ENCODE results near the gene REXO2. TPM values are rescaled to one million over a fixed set of nuclear protein-coding genes. Genes with fewer than 3 reads are reported as not detected.

REXO2 gene
- total and polyA plus RNA-seq, 2 donors (not counting 1 experiment from before 2014, with no cell fraction given): 27.7 to 37.2 TPM

GRCh38 chr11:114499756-114500155 lies 60.5 kb downstream of the REXO2 start:
- no peak overlapping the region for H3K9ac ChIP-seq (ENCODE audit: low read length)
- H3K4me2 ChIP-seq (replicated peaks; ENCODE audit: low read depth, low read length, poor library complexity, severe bottlenecking): no peak overlapping the region
- H3K27ac Mint-ChIP-seq: no peak overlapping the region
- H3K4me1 Mint-ChIP-seq: no peaks in the 10 kb centered on the region
- no peak overlapping the region for H3K27ac ChIP-seq (ENCODE audit: low read length in 2 of 2)
- peaks cover 0 to 9% (median 0%) of the 10 kb centered on the region in 4 experiments for H3K27me3 ChIP-seq (replicated peaks in 1 of 4; ENCODE audit: control extremely low read depth in 1 of 4, control insufficient read depth in 3 of 4, insufficient read depth in 4 of 4, low read length in 3 of 4)
- intact Hi-C loops (cut with micrococcal nuclease): no loop called here
- no peaks in the 10 kb centered on the region for H3K79me2 ChIP-seq (ENCODE audit: control insufficient read depth, insufficient read depth, low read length)
- H3K9me3 Mint-ChIP-seq (ENCODE audit: insufficient read depth): no peaks in the 10 kb centered on the region
- H3K9me3 ChIP-seq (ENCODE audit: control extremely low read depth in 1 of 3, control insufficient read depth in 2 of 3, insufficient read depth in 1 of 3, low read length in 2 of 3): peaks cover 0 to 9% (median 0%) of the 10 kb centered on the region in 3 donors
- no peaks in the 10 kb centered on the region for H3K36me3 ChIP-seq (replicated peaks in 1 of 2; ENCODE audit: control extremely low read depth in 1 of 2, control insufficient read depth in 1 of 2, extremely low read depth in 1 of 2, insufficient read depth in 2 of 2, low read length in 1 of 2)
- peaks cover 13% of the 10 kb centered on the region for H3K27me3 Mint-ChIP-seq
- no peaks in the 10 kb centered on the region for H4K20me1 ChIP-seq (ENCODE audit: control insufficient read depth, insufficient read depth, low read length, poor library complexity, severe bottlenecking)
- no peaks in the 10 kb centered on the region for H3K4me1 ChIP-seq (ENCODE audit: control insufficient read depth in 2 of 2, insufficient read depth in 2 of 2, low read length in 2 of 2)
- H3K4me3 ChIP-seq (ENCODE audit: control extremely low read depth in 1 of 5, extremely low read depth in 1 of 5, insufficient read depth in 1 of 5, low read depth in 2 of 5, low read length in 4 of 5): no peak overlapping the region
- POLR2A ChIA-PET: no interaction called here
- DNase-seq (no peak), ATAC-seq (ENCODE audit: low read depth) (no peak)
- no peak overlapping the region for H2AFZ ChIP-seq (ENCODE audit: insufficient read depth, low read depth, low read length, poor library complexity, severe bottlenecking)
- no peak for TF ChIP-seq EZH2 (IDR thresholded peaks at IDR 0.05; ENCODE audit: borderline replicate concordance, insufficient read depth, low read depth, low read length, poor library complexity, severe bottlenecking)
- TF ChIP-seq CTCF (IDR thresholded peaks at IDR 0.05): no peak
- H3K4me3 Mint-ChIP-seq: no peak overlapping the region
- CTCF ChIA-PET: no interaction called here

Other genes starting within 250 kb of the REXO2 start
- not detected in 2 replicates for gene NNMT, start 143.1 kb upstream of the REXO2 start, total RNA-seq
- not detected in 2 replicates for gene NNMT, start 143.1 kb upstream of the REXO2 start, polyA plus RNA-seq
- gene C11orf71, start 39.0 kb upstream of the REXO2 start, total RNA-seq: 14.8 and 14.9 TPM in 2 replicates
- 11.9 and 12.1 TPM in 2 replicates for gene C11orf71, start 39.0 kb upstream of the REXO2 start, polyA plus RNA-seq
- gene RBM7, start 38.8 kb upstream of the REXO2 start, total RNA-seq: 34.8 and 36.1 TPM in 2 replicates
- 26.3 and 35.3 TPM in 2 replicates for gene RBM7, start 38.8 kb upstream of the REXO2 start, polyA plus RNA-seq
- gene NXPE1, start 120.4 kb downstream of the REXO2 start, total RNA-seq: not detected in 2 replicates
- not detected in 2 replicates for gene NXPE1, start 120.4 kb downstream of the REXO2 start, polyA plus RNA-seq
- gene NXPE4, start 156.3 kb downstream of the REXO2 start, total RNA-seq: not detected in 2 replicates
- not detected in 2 replicates for gene NXPE4, start 156.3 kb downstream of the REXO2 start, polyA plus RNA-seq
- not detected in 2 replicates for gene NXPE2, start 239.1 kb downstream of the REXO2 start, total RNA-seq
- gene NXPE2, start 239.1 kb downstream of the REXO2 start, polyA plus RNA-seq: not detected in 2 replicates